WI38 (cell line): Measurements from ENCODE around the gene TEKT5.

Experiments used
- H3K4me3 ChIP-seq: 2 replicates; pipeline ENCODE4 v1.5.1; 2011; ENCODE audit warnings: low read depth, mild to moderate bottlenecking, control low read depth, low read length
- CTCF ChIP-seq: IDR thresholded peaks from 2 replicates; pipeline ENCODE4 v1.5.1; 2012; ENCODE audit warnings: low read depth, mild to moderate bottlenecking, control low read depth, low read length

TEKT5 gene

GRCh38 chr16:10738231-10739077, 43.7 kb upstream of the TEKT5 start:
- TF ChIP-seq CTCF = no peak
- H3K4me3 ChIP-seq = no peak overlapping the region

GRCh38 chr16:10737068-10737625, 42.4 kb upstream of the TEKT5 start:
- H3K4me3 ChIP-seq = no peak overlapping the region
- peak; percentile 77 for TF ChIP-seq CTCF

GRCh38 chr16:10731790-10732189, 37.1 kb upstream of the TEKT5 start:
- H3K4me3 ChIP-seq = no peak overlapping the region
- no peak for TF ChIP-seq CTCF

GRCh38 chr16:10729104-10730048, 34.6 kb upstream of the TEKT5 start:
- H3K4me3 ChIP-seq = no peak overlapping the region

GRCh38 chr16:10728003-10728887, 33.5 kb upstream of the TEKT5 start:
- no peak overlapping the region for H3K4me3 ChIP-seq
- no peak for TF ChIP-seq CTCF

More at GRCh38 chr16:10729104-10730048, 34.6 kb upstream of the TEKT5 start:
- no peak for TF ChIP-seq CTCF

- no peak for TF ChIP-seq CTCF
- H3K4me3 ChIP-seq = no peak overlapping the region
These were observed 14.2 kb upstream of the TEKT5 start for GRCh38 chr16:10708969-10709368.
